ENCODE measurements around the gene ZMYND12. TPM values are rescaled to one million over a fixed set of nuclear protein-coding genes. Genes with fewer than 3 reads are reported as not detected.

Gene ZMYND12
- total and polyA plus RNA-seq, 2 donors (not counting 1 experiment from before 2014, with no cell fraction given) = 0.56 to 3.5 TPM

DNA sequence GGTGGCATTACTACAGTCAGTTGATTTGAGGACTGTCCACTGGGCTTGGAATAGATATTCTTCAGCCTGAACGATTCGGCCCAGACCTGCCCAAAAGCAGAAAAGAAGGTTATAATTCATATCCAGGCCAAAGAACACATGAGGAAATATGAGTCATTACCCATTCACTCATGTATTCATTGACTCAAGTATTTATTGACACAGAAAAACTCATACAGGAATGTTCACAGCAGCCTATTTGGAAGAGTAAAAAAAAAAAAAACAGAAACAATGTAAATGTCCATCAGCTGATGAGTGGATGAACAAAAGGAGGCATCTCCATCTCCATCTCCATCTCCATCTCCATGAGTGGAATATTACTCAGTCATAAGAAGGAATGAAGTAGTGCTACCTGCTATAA lies 15.9 kb downstream of the ZMYND12 start:
- Histone ChIP-seq H3K9me3 (ENCODE audit: control insufficient read depth, insufficient read depth, low read depth, low read length) (no peaks in the 10 kb centered on the region), H3K4me2 (ENCODE audit: extremely low read depth, insufficient read depth, low read length) (no peak overlapping the region), H3K4me3 (replicated peaks in 1 of 4; ENCODE audit: control extremely low read depth in 1 of 4, insufficient read depth in 1 of 4, low read depth in 3 of 4, low read length in 4 of 4) (no peak overlapping the region), H3K9ac (ENCODE audit: insufficient read depth, low read length) (no peak overlapping the region), H3K79me2 (ENCODE audit: control insufficient read depth, insufficient read depth, low read length) (no peaks in the 10 kb centered on the region), H3K27ac (ENCODE audit: insufficient read depth, low read length) (no peak overlapping the region), H2AFZ (ENCODE audit: low read length) (no peak overlapping the region), H3K4me1 (ENCODE audit: control insufficient read depth, extremely low read depth, insufficient read depth, low read length) (no peaks in the 10 kb centered on the region), H3K36me3 (ENCODE audit: control insufficient read depth, insufficient read depth, low read length) (no peaks in the 10 kb centered on the region), H4K20me1 (ENCODE audit: control insufficient read depth, extremely low read depth, insufficient read depth, low read length) (no peaks in the 10 kb centered on the region), H3K27me3 (ENCODE audit: control insufficient read depth, insufficient read depth, low read length) (no peaks in the 10 kb centered on the region)
- no peak for TF ChIP-seq EZH2 (IDR thresholded peaks at IDR 0.05; ENCODE audit: low read length, missing control alignments)
- TF ChIP-seq, protein P1, sequence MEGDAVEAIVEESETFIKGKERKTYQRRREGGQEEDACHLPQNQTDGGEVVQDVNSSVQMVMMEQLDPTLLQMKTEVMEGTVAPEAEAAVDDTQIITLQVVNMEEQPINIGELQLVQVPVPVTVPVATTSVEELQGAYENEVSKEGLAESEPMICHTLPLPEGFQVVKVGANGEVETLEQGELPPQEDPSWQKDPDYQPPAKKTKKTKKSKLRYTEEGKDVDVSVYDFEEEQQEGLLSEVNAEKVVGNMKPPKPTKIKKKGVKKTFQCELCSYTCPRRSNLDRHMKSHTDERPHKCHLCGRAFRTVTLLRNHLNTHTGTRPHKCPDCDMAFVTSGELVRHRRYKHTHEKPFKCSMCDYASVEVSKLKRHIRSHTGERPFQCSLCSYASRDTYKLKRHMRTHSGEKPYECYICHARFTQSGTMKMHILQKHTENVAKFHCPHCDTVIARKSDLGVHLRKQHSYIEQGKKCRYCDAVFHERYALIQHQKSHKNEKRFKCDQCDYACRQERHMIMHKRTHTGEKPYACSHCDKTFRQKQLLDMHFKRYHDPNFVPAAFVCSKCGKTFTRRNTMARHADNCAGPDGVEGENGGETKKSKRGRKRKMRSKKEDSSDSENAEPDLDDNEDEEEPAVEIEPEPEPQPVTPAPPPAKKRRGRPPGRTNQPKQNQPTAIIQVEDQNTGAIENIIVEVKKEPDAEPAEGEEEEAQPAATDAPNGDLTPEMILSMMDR (conservative IDR thresholded peaks at IDR 0.05 in 1 of 2, IDR thresholded peaks at IDR 0.05 in 1 of 2; ENCODE audit: low read depth in 1 of 2, low read length in 2 of 2) = no peak
- peak; percentile 70 to 88 for DNase-seq (ENCODE audit: low read depth in 2 of 2)

DNA sequence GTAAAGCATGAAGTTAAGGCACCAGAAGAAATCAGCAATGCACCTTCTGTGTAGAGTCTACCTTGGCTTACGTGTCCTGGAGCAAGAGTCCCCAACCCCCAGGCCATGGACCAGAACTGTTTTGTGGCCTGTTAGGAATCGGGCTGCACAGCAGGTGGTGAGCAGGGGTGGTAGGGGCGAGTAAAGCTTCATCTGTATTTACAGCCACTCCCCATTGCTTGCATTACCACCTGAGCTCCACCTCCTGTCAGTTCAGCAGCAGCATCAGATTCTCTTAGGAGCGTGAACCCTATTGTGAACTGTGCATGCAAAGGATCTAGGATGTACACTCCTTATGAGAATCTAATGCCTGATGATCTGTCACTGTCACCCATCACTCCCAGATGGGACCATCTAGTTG lies 21.5 kb downstream of the ZMYND12 start:
- H3K79me2 ChIP-seq (ENCODE audit: control insufficient read depth, insufficient read depth, low read length) = no peaks in the 10 kb centered on the region
- H3K36me3 ChIP-seq (ENCODE audit: control insufficient read depth, insufficient read depth, low read length) = no peaks in the 10 kb centered on the region
- DNase-seq (ENCODE audit: low read depth in 2 of 2) = no peak
- H3K4me3 ChIP-seq (replicated peaks in 1 of 4; ENCODE audit: control extremely low read depth in 1 of 4, insufficient read depth in 1 of 4, low read depth in 3 of 4, low read length in 4 of 4) = no peak overlapping the region
- no peak overlapping the region for H2AFZ ChIP-seq (ENCODE audit: low read length)
- H3K4me1 ChIP-seq (ENCODE audit: control insufficient read depth, extremely low read depth, insufficient read depth, low read length) = no peaks in the 10 kb centered on the region
- no peak overlapping the region for H3K4me2 ChIP-seq (ENCODE audit: extremely low read depth, insufficient read depth, low read length)
- H3K27ac ChIP-seq (ENCODE audit: insufficient read depth, low read length) = no peak overlapping the region
- no peaks in the 10 kb centered on the region for H4K20me1 ChIP-seq (ENCODE audit: control insufficient read depth, extremely low read depth, insufficient read depth, low read length)
- H3K9ac ChIP-seq (ENCODE audit: insufficient read depth, low read length) = no peak overlapping the region
- TF ChIP-seq EZH2 (IDR thresholded peaks at IDR 0.05; ENCODE audit: low read length, missing control alignments) = no peak
- TF ChIP-seq, protein P1 (conservative IDR thresholded peaks at IDR 0.05 in 1 of 2, IDR thresholded peaks at IDR 0.05 in 1 of 2; ENCODE audit: low read depth in 1 of 2, low read length in 2 of 2) = no peak
- H3K9me3 ChIP-seq (ENCODE audit: control insufficient read depth, insufficient read depth, low read depth, low read length) = no peaks in the 10 kb centered on the region
- H3K27me3 ChIP-seq (ENCODE audit: control insufficient read depth, insufficient read depth, low read length) = no peaks in the 10 kb centered on the region

DNA sequence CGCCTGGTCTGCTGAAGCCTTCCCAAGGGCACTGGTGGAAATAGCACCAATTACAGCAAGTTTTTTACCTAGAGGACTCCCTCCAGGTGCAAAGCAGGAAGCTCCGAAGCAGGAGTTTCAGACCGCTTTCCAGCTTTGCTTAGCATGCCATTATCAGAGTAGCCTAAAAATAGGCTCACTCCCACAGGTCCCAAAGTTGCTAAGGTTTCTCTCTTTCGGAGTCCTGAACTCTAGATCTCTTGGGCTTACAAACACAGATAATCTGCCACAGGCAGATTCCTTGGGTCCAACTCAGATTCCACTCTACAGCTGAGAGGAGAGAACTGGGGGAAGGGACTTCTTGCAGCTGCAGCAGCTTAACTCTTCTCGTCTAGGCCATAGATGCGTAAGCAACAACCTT lies 22.5 kb downstream of the ZMYND12 start:
- H3K27me3 ChIP-seq (ENCODE audit: control insufficient read depth, insufficient read depth, low read length) = no peaks in the 10 kb centered on the region
- TF ChIP-seq, protein P1 (conservative IDR thresholded peaks at IDR 0.05 in 1 of 2, IDR thresholded peaks at IDR 0.05 in 1 of 2; ENCODE audit: low read depth in 1 of 2, low read length in 2 of 2) = no peak
- no peak for TF ChIP-seq EZH2 (IDR thresholded peaks at IDR 0.05; ENCODE audit: low read length, missing control alignments)
- no peak overlapping the region for H3K9ac ChIP-seq (ENCODE audit: insufficient read depth, low read length)
- DNase-seq (ENCODE audit: low read depth in 2 of 2) = no peak
- no peaks in the 10 kb centered on the region for H4K20me1 ChIP-seq (ENCODE audit: control insufficient read depth, extremely low read depth, insufficient read depth, low read length)
- H3K36me3 ChIP-seq (ENCODE audit: control insufficient read depth, insufficient read depth, low read length) = no peaks in the 10 kb centered on the region
- no peak overlapping the region for H3K4me3 ChIP-seq (replicated peaks in 1 of 4; ENCODE audit: control extremely low read depth in 1 of 4, insufficient read depth in 1 of 4, low read depth in 3 of 4, low read length in 4 of 4)
- H3K4me2 ChIP-seq (ENCODE audit: extremely low read depth, insufficient read depth, low read length) = no peak overlapping the region
- no peak overlapping the region for H2AFZ ChIP-seq (ENCODE audit: low read length)
- no peaks in the 10 kb centered on the region for H3K4me1 ChIP-seq (ENCODE audit: control insufficient read depth, extremely low read depth, insufficient read depth, low read length)
- H3K79me2 ChIP-seq (ENCODE audit: control insufficient read depth, insufficient read depth, low read length) = no peaks in the 10 kb centered on the region
- H3K9me3 ChIP-seq (ENCODE audit: control insufficient read depth, insufficient read depth, low read depth, low read length) = no peaks in the 10 kb centered on the region
- H3K27ac ChIP-seq (ENCODE audit: insufficient read depth, low read length) = no peak overlapping the region
